CD4-positive, alpha-beta T cell treated with Interferon gamma for 1 hour (primary cell): ENCODE results near the gene GIMAP2.
A peak's percentile ranks its signal among the peaks of the same experiment; 100 is the strongest.
"Not testable (repeated sequence)": the region's sequence is repeated elsewhere in the genome, so short reads cannot be mapped to it uniquely, and the experiment has no call there.

Experiments
- DNase-seq: peaks from one replicate; pipeline ENCODE4 v3.0.0-alpha.2; 2020

The GIMAP2 gene

GRCh38 chr7:150678601-150679000 lies 6.9 kb upstream of the GIMAP2 start:
- DNase-seq: not testable (repeated sequence)

DNA sequence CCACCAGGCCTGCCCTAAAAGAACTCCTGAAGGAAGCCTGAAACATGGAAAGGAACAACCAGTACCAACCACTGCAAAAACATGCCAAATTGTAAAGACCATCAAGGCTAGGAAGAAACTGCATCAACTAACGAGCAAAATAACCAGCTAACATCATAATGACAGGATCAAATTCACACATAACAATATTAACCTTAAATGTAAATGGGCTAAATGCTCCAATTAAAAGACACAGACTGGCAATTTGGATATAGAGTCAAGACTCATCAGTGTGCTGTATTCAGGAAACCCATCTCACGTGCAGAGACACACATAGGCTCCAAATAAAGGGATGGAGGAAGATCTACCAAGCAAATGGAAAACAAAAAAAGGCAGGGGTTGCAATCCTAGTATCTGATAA lies 5.1 kb upstream of the GIMAP2 start:
- not testable (repeated sequence) for DNase-seq

GRCh38 chr7:150686030-150686631 lies 625 bp downstream of the GIMAP2 start:
- DNase-seq: no peak

- no peak for DNase-seq
These were observed 3.1 kb downstream of the GIMAP2 start for GRCh38 chr7:150688630-150689029.

DNA sequence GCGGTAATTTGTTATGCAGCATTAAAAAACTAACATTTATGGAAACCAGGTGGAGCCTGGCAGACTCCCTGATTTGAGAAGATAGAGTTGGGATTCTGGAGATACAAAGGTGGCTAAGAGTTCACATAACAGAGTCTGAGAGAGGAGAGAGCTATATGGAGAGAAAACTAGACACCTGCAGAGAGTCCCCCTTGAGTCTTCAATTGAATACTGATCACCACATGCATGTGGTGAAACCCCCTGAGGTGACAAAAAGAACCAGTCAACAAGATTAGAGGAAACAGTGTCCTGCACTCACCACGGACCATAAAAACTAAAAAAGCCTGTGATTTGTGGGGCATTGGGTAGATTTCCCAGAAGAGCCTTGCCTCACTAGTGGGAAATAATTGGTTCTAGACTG lies 10.1 kb downstream of the GIMAP2 start:
- no peak for DNase-seq

DNA sequence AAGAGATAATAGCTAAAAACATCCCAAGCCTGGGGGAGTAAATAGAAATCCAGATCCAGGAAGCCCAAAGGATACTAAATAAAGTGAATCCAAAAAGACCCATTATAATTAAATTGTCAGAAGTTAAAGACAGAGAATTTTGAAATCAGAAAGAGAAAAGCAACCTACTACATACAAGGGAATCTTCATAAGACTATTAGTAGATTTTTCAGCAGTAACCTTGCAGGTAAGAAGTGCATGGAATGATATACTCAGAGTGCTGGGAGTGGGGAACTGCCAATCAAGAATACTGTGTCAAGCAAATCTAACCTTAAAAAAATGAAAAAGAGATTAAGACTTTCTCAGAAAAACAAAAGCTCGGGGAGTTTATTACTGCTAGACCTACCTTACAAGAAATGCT lies 17.7 kb downstream of the GIMAP2 start:
- DNase-seq: no peak

DNA sequence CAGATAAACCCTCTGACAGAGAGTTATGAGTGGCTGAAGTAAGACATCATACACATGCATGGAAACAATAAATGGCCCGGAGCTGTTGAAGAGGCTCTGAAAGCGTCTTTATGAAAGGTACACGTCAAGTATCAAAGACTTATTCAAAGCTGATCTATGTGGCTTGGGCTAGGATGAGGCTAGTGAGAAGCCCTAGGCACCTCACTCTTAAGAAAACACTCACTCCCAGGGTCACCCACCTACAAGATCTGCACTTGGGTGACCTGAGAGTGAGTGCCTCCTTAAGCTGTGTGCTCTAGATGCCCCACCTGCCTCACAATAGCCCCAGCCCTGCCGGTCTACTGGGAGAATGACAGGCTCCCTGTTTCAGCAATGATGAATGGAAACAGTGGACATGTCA lies 29.8 kb downstream of the GIMAP2 start:
- DNase-seq: no peak

DNA sequence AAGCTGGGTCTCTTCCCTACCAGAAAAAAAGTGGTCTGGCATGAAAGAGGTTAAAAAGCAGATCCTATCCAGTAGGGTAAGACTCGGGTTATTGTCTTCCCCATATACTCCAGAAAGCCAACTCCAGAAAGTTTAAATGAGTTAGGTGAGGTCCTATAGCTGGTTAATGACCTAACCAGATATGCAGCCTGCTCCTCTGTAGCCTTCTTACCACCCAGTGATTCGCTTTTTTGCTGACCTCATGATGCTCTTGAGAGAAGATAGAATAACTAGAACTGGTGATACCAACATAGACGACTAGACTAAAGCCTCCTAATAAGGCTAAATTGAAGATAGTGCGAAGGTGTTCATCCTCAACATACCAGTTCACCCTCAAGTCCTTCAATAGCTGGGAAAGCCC lies 30.2 kb downstream of the GIMAP2 start:
- no peak for DNase-seq

GRCh38 chr7:150716368-150716767 lies 30.9 kb downstream of the GIMAP2 start, which contains the start of gene GIMAP1:
GIMAP1 (plus strand) TSS chr7:150716613; CDS start chr7:150719048, 2,435 bp downstream.
- DNase-seq: peak; percentile 51

DNA sequence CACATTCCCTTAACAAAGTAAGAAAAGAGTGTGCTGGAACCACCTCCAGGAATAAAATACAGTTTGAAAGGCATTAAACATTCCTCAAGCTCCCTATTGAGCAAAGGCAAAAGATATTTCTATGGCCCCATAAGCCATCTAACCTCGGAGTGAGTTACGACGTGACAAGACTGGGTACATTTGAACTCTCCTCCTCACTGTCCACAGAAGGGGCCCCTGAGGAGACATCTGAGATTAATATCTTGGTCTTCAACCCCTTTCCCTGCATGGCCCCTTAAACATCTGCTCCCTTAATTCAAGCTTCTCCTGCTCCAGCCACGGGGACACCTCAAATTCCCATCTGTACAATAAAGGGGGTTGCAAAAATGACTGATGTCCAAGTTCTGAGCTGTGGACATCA lies 31.4 kb downstream of the GIMAP2 start:
- DNase-seq: no peak

GRCh38 chr7:150717814-150718420 lies 32.4 kb downstream of the GIMAP2 start:
- DNase-seq: no peak

- DNase-seq: no peak
These were observed 33.9 kb downstream of the GIMAP2 start for GRCh38 chr7:150719436-150719835.

DNA sequence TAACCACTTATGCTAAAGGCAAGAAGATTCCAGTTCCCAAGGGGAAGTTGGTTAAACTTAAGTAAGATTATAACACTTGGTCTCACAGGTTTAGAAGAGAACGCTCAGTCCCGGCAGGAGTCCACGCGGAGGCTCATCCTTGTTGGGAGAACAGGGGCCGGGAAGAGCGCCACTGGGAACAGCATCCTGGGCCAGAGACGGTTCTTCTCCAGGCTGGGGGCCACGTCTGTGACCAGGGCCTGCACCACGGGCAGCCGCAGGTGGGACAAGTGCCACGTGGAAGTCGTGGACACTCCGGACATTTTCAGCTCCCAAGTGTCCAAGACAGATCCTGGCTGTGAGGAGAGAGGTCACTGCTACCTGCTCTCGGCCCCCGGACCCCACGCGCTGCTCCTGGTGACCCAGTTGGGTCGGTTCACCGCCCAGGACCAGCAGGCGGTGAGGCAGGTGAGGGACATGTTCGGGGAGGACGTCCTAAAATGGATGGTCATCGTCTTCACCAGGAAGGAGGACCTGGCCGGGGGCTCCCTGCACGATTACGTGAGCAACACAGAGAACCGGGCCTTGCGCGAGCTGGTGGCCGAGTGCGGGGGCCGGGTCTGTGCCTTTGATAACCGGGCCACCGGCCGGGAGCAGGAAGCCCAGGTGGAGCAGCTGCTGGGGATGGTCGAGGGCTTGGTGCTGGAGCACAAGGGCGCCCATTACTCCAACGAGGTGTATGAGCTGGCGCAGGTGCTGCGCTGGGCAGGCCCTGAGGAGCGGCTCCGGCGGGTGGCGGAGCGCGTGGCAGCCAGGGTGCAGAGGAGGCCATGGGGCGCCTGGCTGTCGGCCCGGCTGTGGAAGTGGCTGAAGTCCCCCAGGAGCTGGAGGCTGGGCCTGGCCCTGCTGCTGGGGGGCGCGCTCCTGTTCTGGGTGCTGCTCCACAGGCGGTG lies 34.7 kb downstream of the GIMAP2 start:
- no peak for DNase-seq

GRCh38 chr7:150721970-150722373 lies 36.5 kb downstream of the GIMAP2 start:
- DNase-seq: no peak

DNA sequence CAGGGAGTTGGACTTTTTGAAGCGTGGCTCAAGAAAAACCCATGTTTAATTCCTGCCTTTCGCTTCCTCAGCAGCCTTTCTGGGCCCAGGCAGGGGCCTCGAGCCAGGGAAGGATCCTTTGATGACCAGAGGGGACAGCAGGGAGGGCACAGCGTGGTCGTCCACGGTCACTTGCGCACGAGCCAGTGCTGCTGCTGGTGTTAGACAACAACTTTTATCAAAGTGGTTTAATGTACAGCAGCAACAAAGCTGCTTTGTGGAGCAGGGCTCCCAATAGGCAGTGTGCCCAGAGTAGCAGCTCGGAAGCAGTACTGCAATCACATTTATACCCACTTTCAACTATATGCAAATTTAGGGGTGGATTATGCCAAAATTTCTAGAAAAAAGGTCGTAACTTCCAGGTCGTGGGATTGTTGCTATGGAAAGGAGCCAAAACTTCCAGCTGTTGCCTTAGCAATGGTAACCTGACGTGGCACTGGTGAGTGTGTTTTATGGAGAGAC lies 37.0 kb downstream of the GIMAP2 start:
- DNase-seq: no peak

GRCh38 chr7:150723467-150723866 lies 38.0 kb downstream of the GIMAP2 start:
- no peak for DNase-seq

DNA sequence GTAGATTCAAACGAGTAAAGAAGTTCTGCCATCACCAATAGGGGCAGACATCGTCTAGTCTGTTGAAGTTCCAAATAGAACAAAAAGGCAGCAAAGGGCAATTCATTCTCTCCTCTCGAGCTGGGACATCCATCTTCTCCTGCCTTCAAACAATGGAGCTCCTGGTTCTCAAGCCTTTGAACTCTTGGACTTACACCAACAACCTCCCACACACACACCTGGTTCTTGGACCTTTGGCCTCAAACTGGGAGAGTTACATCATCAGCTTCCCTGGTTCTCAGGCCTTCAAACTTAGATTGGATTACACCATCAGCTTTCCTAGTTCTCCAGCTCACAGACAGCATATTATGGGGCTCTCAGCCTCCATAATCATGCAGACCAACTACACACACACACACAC lies 41.9 kb downstream of the GIMAP2 start:
- DNase-seq: no peak

DNA sequence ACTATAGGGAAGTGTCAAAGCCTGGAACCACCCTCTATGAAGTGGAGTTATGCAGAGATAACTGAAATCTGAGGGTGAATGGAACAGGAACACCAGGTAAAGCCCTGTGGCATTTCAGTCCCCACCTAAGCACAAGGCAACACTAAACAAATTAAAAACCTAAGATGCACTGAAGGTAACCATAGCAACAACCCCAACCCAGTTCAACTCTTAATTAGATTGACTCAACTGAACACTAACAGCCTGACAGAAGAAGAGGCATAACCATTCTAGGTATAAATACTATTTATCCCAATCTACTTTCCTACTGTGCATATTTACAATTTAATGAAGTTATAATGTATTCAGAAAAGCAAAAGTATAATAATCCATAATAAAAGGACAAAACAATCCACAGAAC lies 42.5 kb downstream of the GIMAP2 start:
- DNase-seq: no peak

GRCh38 chr7:150728609-150729008 lies 43.1 kb downstream of the GIMAP2 start:
- DNase-seq: no peak

DNA sequence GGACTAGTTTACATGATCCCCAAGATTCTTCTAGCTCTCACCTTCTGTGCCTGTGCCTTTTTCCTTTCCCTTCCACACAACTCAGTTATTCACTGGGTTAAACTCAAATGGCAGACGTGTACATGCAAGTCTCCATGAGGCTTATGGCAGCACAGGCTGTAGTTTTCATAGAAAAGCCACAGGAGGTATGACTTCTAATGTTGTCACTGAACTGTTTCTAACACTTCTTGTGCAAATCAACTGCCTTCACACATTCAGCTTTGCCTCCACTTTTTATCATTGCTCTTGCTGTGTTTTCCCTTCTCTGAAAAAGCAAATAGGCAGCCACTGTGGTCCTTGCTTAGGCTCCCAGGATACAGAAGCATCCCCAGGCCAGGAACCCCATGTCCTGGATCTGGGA lies 46.4 kb downstream of the GIMAP2 start:
- no peak for DNase-seq

- no peak for DNase-seq
These were observed 47.4 kb downstream of the GIMAP2 start for GRCh38 chr7:150732786-150733481.

DNA sequence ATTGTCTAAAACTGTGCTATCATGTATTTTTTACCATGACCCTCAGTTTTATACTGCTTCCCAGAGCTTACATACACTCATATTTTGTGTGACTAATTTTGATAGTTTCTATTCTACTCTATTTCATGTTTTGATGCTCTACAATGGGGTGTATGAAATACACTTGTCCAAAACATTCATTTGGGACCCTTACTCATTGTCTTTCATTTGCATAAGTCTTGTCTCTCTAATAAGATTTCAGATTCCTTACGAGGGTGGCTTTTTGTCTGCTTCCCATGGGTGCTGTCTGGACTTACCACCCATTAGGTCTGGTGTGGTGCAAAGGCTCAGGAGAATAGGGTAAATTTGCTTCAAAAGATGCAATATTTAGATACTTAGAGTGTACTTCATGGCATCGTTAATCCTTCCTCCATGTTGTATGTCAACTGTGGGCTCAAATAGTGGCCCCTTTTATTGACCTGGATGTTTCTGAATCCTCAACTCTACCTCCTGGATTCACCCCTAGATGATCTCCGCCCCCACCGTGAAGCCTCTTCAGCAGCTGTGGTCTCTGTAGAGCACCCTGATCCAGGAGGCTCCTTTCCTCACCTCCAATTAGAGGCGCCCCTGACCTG lies 48.1 kb downstream of the GIMAP2 start:
- DNase-seq: no peak

GRCh38 chr7:150734254-150734653 lies 48.7 kb downstream of the GIMAP2 start:
- DNase-seq: no peak
